ENCODE data around the gene NTMT1.
A peak's percentile ranks its signal among the peaks of the same experiment; 100 is the strongest.

NTMT1 gene

DNA sequence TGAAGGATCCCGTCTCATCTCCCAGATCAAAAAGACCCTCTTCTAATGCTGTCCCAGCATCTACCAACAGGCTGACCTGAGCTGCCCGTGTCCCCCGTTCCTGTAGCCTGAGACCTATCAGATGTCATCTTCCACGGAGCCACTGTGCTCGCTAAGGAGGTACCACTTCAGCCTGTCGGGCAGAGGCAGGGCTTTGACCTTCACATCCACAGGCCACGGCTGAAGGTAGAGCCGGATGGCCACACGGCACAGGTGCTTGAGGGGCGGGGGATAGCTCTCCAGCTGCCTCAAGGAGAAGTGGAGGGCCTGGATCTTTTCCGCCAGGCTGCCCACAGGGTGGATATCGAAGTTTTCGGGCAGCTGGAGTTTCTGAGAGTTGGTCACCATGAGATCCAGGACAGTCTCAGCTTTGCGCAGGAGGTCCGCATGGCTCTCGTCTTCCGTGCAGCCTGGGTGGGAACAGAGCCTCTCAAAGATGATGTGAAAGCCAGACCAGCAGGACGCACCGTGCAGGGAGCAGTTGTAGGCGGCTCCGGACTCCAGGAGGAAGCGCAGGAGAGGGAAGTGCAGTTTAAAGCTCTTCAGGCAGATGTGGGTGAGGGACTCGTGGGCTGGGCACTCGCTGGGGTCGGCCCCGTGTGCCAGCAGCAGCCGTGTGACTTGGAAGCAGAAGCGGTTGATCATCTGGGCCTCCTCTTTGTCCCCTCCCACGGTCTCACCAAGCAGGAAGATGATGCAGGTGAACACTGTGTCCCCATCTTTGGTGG is 11.9 kb downstream of the NTMT1 start:
- DNase-seq, result no peak

DNA sequence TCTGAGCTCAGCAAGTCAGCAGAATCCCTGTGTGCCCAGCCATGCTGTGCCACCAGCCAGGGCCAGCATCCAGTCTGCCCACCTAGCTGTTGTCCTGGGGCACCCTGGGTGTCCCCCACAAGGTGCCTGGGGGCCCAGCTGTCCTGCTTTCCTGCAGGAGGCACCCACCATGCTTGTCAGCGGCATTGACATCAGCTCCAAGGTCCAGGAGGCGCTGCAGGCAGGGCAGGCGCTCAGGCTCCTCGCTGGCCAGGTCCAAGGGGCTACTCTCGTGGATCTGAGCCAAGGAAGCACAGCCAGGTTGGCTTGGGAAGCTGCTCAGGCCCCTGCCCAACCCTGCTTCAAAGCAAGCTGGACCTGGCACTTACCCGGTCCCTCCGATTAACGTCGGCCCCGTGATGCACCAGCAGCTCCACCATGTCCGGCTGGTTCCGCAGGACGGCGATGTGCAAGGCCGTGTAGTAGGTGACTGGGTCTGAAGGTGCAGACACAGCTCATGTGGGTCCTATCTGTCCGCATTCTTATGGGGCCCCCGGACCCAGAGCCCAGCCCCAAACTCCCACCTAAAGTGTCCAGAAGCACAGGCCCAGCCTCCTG is 13.2 kb downstream of the NTMT1 start:
- DNase-seq, result no peak

DNA sequence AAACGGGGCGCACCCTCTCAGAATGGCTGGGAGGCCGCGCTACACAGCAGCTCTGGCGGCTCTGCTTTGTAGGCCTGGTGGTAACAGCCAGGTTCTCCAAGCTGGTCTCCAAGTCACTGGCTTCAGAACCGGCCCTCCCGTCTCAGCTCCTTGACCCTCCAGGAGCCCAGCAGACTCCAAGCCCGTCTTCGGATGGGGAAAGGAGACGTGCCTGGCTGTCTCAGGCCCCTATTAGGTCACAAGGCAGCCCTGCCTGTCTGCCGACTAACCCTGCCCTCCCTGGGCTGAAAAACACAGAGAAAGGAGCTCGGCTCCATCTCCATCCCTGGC is 13.8 kb downstream of the NTMT1 start:
- no peak for DNase-seq

DNA sequence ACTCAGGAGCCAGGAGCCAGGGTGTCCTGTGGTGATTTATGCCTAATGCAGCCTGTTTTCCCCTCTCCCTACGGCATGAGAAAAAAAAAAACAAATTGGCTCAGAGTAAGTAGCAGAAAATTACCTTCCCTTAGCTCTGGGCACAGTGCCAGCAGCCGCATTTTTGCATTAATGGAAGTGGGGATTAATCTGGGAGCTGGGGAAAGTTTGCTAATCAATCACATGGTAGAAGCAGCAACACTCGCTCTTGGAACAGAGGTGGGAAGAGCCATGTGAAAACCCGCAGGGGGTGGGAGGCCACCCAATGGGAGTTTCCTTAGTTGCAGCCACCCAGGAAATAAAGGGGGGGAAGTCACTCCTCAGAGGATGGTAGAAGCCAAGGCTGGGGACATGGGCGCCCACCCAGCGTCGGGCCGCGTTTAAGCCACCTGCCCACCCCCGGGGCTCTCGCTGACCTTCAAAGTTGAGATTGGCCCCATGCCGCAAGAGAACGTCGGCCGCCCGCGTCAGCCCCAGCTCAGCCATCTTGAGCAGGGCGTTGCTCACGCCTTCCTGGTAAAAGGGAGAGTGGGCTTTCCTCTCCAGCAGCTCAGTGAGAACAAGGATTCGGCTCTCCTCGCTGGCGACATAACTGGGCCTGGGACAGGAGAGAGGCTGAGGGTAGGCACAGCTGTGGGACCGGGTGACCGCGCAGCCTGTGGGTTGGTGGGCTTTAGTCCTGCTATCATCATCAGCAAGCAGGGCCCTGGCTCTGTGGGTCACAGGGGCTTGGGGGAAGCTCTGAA is 14.3 kb downstream of the NTMT1 start:
- DNase-seq, result peak; percentile 76

DNA sequence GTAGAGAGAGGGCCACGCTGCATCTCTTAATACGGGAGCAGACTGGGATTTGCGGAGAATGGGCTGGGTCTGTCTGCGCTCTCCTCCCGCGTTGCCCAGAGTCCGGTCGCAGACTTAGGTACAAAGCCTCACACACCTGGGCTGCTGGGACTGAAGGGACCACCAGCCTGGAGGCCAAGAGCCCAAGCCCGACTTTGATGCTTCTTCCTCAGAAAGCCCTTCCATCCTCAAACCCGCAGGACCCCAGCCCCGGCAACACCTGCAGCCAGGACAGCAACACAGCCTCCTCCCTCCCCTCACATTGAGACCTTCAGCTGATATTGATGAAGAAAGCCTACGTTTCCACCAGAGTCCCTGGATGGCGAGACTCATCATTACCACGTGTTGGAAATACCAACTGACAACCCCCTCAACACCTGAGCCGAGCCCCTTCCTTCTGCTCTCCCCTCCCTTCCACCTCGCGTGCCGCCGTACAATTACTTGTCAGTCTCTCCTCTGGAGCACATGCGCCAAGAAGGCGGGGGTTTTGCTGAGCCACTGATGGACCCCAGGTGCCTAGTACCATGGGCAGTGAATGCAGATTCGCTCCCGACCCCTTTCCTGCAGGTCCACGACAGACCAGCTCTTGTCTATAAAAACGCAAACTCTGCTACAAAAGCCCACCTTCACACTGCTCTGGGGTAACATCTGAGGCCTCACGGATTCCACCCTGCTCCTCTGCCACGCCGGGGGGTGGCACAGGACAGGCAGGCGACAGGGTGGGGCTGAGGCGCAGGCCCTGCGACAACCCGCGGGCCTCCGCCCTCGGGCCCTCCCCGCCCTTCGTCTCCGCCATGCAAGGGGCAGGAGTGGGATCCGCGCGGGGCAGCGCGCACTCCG is 15.1 kb downstream of the NTMT1 start:
- DNase-seq, result no peak

DNA sequence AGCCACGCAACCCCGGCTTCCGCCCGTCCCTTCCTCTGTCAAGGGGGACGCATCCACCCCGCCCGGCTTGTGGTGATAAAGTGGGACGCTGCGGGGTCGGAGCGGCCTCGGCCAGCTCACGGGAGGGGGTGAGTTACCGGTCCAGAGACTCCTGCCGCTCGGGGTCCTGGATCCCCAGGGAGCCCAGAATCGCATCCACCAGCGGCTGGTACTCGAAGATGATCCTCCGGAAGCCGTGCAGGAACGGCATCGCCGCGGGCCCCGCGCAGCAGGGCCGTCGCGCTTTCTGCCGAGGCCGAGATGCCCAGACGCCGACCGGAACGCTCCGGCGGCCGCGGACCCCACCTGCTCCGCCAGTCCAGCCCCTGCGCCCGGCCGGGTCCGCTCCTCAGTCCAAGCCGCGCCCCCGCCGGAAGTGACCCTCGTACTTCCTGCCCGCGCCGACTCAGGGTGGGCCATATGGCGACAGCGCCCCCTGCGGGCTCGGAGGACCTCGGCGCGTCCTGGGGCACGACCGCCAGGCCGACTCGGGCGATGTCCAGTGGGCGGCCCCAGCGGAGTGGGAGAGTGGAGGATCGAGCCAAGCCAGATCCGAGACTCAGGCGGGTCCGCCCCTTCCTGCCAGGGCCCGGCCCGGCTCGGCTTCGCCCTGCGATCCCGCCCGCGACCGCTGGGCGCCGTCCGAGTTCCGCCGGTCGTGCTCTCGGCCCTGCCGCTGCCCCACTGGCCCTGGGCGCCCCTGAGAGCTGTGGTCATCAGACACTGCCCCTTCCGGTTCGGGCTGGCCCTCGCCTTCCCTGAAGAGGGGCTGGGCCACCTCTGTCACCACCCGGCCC is 16.0 kb downstream of the NTMT1 start, which contains the start of gene ASB6:
Gene ASB6, minus strand, starts transcription at position 402 of the 836 bp plus-strand sequence. Its CDS starts 152 bp downstream, at position 250.
- DNase-seq, result peak; percentile 80

DNA sequence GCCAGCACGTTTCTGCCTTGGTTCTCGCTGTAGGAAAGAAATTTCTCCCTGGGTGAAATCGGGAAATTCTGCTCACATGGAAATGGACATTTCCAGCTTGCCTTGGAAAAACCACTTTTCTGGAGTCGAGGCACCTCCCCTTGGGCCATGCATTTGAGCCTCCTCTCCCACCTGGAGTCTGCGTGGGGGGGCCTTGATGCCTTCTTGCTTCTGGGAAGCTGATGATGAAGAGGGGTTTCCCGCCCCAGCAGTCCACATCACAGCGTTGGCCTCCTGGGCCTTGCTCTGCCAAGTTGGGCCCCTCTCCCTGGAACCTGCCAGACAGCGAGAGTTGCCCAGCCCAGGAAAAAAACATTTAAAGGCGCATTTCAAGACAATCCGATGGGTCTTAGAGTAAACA is 17.7 kb downstream of the NTMT1 start:
- no peak for DNase-seq

DNA sequence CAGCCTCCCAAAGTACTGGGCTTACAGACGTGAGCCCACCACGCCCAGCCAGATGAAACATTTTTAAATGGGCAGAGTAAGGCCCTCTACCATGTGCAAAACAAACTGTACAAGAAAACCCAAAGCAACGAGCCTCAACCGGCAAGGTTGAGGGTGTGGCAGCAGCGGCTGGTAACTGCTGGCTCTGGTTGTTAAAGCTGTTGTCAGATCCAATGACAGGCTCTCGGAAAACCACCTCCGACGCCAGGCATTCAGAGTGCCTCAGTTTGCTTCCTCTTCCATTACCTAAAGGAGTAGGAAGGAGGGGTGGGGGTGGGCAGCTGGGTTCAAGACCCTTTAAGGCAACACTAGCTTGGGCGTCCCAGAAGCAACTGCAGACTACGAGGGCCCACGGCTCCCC is 18.4 kb downstream of the NTMT1 start:
- no peak for DNase-seq

DNA sequence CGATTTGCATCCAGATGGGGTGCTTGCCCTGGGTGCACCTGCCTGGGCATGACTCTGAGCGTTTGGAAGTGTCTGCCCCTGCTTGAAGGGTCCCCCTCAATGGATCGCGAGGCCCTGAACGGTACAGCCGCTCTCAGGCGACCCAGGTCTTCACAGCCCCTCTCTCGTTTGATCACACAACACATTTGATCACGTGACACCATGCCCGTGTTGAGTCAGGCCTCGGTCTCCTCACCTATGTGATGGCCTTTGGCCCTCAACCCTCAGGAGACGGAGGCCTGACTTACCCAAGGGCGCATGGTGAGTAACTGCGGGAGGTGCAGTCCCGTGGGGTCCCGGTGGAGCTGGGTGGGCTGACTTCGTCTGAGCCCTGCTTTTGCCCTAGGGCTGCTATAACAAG is 18.9 kb downstream of the NTMT1 start:
- no peak for DNase-seq

DNA sequence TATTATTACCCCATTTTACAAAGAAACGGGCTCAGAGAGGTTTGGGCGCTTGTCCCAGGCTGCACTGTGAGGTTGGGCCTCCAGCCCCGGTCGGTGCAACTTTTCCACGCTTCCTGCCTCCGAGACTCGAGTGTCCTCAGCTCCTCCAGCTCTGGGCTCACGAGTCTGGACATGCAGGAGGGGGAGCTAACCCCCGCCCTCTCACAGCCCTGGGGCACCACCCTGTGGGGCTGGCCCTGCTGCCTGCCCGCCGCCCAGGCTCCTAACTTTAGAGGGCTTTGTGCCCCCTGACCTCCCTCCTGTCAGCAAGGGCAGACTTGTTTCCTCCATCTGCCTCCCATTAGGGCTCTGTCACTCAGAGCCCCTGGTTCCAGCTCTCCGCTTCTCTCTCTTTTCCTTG is 20.3 kb downstream of the NTMT1 start:
- DNase-seq, result no peak

DNA sequence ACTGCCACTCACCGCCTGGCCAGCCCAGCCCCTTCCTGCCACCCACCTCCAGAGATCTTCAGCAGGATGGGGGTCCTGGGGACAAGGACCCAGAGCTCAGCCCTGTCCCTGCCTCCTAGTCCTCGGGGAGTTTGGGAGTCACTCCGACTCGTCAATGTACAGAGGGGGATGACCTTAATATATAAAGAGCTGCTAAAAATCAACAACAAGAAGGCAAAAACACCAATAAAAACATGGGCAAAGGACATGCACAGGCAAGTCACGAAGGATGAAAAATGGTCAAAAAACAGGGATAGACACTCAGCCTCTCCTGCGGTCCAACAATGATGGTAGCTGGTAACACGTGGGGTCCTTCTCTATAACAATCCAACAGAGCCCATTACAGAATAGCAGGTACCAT is 20.7 kb downstream of the NTMT1 start:
- DNase-seq, result no peak

DNA sequence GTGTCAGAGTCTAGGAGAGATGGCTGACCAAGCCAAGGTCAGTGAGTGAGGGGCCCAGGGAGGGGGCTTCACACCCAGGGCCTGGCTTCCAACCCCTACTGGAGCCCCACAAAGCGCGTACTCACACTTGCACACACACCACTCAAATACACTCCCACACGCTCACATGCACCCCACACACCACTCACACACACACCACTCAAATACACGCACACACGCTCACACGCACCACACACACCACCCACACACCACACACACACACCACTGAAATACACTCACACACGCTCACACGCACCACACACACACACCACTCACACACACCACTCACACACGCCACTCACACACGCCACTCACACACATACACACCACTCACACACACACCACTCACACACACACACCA is 21.7 kb downstream of the NTMT1 start:
- no peak for DNase-seq

DNA sequence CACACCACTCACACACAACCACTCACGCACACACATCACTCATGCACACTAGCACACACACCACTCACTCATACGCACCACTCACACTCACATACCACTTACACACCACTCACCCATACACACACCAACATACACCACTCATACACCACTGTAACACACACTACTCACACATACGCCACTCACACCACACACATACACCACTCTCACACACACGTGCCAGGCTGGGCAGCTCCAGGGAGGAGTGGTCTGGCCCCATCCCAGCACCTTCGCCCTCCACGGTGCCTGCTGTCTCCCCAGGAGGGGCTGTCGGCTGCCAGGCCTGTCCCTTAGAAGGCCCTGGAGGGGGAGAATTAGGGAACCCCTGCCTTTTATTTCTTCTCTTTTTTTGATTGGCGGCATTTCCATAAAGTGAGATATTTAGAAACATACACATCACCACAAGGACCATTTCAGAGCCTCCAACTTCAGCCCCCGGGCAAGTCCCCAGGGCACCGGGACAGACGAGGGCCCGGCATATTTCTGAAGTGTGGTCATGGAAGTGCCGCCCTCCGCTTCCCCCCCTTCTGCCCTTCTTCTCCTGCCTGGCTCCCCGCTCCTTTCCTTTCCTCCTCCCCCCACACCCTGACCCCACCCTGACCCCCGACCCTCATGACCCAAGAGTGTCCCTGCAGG is 22.3 kb downstream of the NTMT1 start:
- DNase-seq, result no peak

DNA sequence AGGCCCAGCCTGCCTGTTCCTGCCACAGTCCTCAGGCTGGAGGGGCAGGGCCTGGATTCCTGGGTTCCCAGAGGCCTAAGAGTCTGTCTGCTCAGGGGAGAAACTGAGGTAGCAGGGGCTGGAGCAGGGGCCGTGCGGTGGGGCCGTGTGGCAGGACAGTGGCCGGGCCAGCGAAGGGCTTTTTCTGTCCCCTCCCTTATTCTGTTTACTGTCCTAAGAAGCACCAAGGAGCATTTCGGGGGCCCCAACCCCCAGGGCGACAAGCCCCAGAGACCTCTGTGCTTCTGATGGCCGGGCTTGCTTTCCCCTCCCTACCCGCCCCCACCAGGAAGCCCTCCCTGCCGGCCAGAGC is 22.8 kb downstream of the NTMT1 start:
- DNase-seq, result no peak

DNA sequence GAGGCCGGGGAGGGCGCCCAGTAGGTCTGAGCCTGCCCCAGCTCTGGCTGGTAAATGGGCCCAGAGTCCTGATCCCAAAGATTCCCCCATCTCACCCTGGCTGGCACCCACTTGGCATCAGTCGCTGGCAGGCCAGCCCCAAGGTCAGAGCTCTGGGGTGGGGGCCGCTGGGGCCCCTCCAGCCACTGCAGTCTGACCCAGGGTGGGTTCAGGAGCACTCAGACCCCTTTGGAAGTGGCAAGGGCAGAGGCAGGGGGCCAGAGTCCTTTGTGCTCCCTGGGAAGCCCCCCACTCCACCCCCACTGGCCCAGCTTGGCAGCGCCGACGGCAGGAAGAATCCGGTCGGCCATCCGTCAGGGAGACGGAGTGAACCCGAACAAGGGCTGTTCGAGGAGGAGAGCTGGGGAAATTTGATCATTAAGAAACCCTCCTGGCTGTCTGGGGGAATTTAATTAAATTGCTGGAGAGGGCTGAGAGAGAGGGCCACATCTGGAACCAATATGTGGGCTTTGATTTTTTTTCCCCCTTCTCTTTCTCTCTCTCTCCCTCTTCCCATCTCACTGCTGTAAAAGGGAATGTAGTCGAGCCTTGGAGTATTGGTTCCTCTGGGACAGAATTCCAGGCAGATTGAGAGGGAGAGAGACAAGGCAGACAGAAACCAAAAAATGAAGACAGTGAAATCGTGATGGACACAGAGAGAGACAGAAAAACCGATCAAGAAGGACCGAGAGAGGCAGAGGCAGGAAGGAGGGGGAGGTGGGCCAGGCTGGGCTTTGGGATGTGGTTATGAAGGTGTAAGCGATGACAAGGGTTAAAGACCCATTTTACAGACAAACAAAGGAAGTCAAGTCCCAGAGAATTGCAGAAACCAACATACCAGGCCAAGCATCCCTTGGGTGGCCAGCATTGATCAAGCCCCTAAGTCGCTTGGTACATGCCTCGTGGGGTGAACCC is 24.0 kb downstream of the NTMT1 start:
- DNase-seq, result no peak

DNA sequence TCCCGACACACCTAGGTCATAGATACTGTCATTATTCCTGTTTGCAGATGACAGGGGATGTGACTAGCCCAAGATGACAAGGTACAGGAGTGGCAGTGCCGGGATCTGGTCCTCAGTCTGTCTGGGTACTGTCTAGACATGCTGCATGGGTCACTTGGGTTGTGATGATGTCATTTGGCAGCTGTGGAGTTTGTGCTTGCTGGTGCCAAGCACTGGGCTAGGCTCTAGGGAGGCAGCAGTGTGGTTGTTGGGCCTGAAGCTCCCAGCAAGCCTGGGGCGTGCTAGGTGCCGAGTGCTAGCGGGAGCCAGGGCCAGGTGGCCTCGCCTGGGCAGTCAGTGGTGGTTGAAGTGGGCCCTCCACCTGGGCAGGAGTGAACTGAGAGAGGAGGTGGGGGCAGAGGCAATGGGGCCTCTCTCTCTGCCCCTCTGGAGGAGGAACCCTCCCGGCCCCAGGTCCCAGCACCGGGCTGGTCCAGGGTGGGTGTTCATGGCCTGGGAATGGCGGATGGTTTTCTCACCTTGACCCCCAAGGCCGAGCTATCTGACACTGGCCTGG is 24.8 kb downstream of the NTMT1 start:
- DNase-seq, result no peak

DNA sequence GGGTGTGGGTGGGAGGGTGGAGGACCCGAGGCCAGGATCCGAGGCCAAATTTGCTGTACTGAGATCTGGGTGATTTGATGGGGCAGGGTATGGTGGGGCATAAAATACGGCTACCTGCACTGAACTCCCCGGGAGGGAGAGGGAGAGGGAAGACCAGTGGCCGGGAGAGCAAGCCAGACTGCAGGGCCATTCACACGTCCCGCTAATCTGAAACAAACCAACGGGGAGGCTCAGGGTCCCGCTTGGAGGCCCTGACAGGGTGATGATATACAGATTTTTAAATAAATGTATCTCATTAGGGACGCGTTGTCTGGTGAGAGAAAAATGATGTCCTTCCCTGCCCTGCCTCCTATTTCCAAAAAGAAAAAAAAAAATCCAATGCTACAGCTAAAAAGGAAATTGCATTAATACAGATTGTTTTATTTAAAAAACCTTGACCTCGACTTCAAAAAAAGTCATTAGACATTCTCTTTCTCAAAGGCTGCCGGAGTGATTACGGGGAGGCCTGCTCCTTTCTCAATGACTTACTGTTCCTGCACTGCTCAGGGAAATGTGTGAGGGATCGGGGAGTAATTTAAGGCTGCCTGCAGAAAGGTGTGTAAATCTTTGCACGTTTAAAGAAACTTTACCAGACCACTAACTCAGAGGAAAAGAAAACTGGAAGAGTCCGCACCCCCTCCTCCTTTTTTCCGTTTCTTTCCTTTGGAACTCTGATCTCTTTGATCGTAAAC is 28.0 kb downstream of the NTMT1 start:
- no peak for DNase-seq

DNA sequence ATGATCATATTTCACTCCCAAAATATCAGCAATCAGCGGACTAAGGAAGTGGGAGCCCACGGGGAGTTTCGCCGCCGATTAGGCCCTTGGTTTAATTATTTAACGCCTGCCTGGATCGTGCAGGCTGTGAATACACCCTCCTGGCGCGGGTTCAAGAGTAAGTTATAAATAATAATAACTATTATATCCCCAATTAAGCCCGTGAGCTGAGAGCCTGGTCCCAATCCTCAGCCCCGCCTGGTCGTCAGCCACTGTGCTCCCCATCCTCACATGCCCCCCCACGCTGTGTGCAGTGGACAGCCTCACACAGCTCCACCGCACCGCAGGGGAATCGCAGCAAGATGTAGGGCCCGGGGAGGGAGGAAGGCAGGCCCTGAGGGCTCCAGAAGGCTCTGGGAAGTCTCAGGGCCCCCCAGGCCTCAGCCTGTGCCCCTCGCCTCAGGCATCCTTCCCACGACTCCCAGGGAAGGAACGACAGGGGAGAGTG is 28.6 kb downstream of the NTMT1 start:
- DNase-seq, result no peak

DNA sequence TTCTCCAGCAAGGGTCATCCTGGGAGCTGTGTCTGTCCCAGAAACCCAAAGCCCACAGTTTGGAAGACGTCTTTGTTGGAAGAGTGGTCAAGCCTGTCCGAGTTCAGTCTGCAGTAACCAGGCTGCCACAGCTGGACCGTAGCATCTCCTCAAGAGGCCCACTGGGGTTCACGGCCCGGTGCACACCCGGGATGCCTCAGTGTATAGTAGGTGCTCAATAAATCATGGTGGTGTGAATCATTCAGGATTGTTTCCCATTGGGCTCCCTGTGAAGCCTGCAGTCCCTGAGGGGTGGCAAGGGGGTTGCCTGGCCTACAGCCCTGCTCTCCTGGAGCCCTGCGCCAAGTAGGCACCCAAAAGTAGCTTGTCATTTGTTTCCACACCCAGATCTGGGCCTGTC is 29.2 kb downstream of the NTMT1 start:
- no peak for DNase-seq

All from DMS79 treated with DMSO at 0.1 percent for 48 hours (cell line).